ENCODE results near the gene NACA2. TPM values are rescaled to one million over a fixed set of nuclear protein-coding genes. Genes with fewer than 3 reads are reported as not detected.
A peak's percentile ranks its signal among the peaks of the same experiment; 100 is the strongest.
"Not testable (repeated sequence)": the region's sequence is repeated elsewhere in the genome, so short reads cannot be mapped to it uniquely, and the experiment has no call there.

NACA2 gene
- total RNA-seq, 1 experiment from 2014 or later, result not detected

DNA sequence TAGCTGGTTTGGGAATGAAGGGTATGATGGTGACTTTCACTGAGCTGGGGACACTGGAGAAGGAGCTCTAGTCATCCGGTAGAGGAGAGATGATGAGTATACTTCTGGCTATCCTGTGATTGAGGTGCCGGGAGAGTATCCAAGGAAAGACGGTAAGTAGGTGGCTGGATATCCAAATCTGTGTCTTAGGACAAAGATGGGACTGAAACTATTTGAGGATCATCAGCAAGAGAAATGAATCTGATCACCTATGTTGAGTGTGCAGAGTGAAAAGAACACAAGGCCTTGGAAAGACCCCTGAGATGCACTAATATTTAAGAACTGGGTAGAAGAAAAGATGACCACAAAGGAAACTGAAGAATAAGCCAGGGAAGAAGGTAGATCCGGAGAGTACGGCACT, 1.0 kb downstream of the NACA2 start:
- DNase-seq, result no peak
- H3K27me3 ChIP-seq (ENCODE audit: control insufficient read depth, insufficient read depth, low read length), result no peaks in the 10 kb centered on the region
- no peak overlapping the region for H3K4me3 ChIP-seq (ENCODE audit: insufficient read depth, low read depth, low read length)
- no peaks in the 10 kb centered on the region for H3K36me3 ChIP-seq (replicated peaks; ENCODE audit: control insufficient read depth, insufficient read depth, low read length)

DNA sequence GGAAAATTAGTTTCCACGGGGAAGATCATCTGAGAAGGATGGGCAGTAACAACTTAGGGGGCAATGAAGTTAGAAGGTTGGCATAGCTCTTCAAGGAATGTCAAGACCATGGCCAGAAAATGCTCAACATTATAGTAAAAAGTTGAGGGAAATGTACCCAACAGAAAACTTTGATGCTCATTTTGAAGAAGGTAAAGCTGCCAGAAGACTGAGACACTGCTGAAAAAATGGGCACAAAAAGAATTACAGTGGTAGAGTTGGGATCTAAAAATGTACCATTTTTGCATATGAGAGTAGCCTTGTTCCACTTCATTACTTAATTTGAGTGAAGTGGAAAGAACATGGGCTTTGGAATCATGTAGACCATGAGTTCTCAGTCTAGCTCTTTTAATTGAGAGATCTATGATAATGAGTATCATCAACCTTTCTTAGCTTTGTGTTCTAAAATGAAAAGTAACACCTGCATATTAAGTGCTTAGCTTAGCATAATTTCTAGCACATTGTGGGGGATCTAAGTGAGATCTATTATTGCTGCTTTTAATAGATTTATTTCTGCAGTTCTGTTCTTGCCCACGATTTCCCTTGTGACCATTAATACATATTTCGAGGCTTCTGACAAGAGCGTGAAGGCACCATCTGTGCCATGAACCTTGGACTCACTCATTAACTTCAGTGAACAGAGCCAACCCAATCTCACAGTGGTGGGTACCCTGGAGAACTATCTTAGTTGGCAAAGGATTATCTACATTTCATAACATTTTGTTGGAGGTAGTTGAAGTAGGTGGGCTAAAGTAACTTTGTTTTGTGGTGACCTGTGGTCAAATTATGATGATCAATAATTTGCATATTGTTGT, 3.0 kb downstream of the NACA2 start:
- H3K27me3 ChIP-seq (ENCODE audit: control insufficient read depth, insufficient read depth, low read length), result no peaks in the 10 kb centered on the region
- DNase-seq, result no peak
- H3K4me3 ChIP-seq (ENCODE audit: insufficient read depth, low read depth, low read length), result no peak overlapping the region

GRCh38 chr17:61587242-61587641, 3.8 kb downstream of the NACA2 start:
- no peak overlapping the region for H3K4me3 ChIP-seq (ENCODE audit: insufficient read depth, low read depth, low read length)
- no peaks in the 10 kb centered on the region for H3K27me3 ChIP-seq (ENCODE audit: control insufficient read depth, insufficient read depth, low read length)
- no peak for DNase-seq
- H3K36me3 ChIP-seq (replicated peaks; ENCODE audit: control insufficient read depth, insufficient read depth, low read length), result no peaks in the 10 kb centered on the region

More for the DNA sequence above, 3.0 kb downstream of the NACA2 start:
- no peaks in the 10 kb centered on the region for H3K36me3 ChIP-seq (replicated peaks; ENCODE audit: control insufficient read depth, insufficient read depth, low read length)

DNA sequence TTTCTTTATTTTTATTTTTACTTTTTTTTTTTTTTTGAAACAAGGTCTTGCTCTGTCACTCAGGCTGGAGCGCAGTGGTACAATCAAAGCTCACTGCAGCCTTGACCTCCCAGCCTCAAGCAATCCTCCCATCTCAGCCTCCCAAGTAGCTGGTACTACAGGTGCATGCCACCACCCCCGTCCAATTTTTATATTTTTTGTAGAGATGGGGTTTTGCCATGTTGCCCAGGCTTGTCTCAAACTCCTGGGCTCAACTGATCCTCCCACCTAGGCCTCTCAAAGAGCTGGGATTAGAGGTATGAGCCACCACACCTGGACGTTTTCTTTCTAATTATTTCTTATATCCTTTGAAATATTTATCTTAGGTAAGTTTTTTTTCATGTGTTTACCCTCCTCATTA, 4.4 kb downstream of the NACA2 start:
- not testable (repeated sequence) for H3K4me3 ChIP-seq (ENCODE audit: insufficient read depth, low read depth, low read length); H3K36me3 ChIP-seq (replicated peaks; ENCODE audit: control insufficient read depth, insufficient read depth, low read length); DNase-seq; H3K27me3 ChIP-seq (ENCODE audit: control insufficient read depth, insufficient read depth, low read length)

- DNase-seq, result no peak
- Histone ChIP-seq H3K36me3 (replicated peaks; ENCODE audit: control insufficient read depth, insufficient read depth, low read length) (no peaks in the 10 kb centered on the region), H3K4me3 (ENCODE audit: insufficient read depth, low read depth, low read length) (no peak overlapping the region), H3K27me3 (ENCODE audit: control insufficient read depth, insufficient read depth, low read length) (no peaks in the 10 kb centered on the region)
Observed at GRCh38 chr17:61586031-61586566, 4.9 kb downstream of the NACA2 start.

- H3K27me3 ChIP-seq (ENCODE audit: control insufficient read depth, insufficient read depth, low read length), result no peaks in the 10 kb centered on the region
- no peak for DNase-seq
- no peak overlapping the region for H3K4me3 ChIP-seq (ENCODE audit: insufficient read depth, low read depth, low read length)
- H3K36me3 ChIP-seq (replicated peaks; ENCODE audit: control insufficient read depth, insufficient read depth, low read length), result no peaks in the 10 kb centered on the region
Observed at GRCh38 chr17:61584866-61585265, 6.2 kb downstream of the NACA2 start.

DNA sequence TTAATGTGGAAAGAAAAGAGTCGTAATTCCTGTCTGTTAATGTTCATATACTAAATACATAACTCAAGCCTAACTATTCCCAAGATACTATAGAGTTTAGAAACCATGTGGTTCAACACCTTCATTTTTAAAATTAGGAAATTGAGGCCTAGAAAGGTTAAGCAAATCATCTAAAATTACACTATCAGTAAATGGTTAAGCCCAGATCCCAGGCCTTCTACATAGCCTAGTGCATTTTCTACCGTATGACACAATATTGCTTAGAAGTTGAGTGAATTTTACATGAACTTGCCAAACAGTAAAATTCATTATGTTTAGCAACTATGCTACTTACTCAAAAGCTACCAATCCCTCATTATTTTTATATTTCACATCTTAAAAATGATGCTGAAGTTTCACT, 6.8 kb downstream of the NACA2 start:
- no peak for DNase-seq
- Histone ChIP-seq H3K36me3 (replicated peaks; ENCODE audit: control insufficient read depth, insufficient read depth, low read length) (no peaks in the 10 kb centered on the region), H3K27me3 (ENCODE audit: control insufficient read depth, insufficient read depth, low read length) (no peaks in the 10 kb centered on the region)

DNA sequence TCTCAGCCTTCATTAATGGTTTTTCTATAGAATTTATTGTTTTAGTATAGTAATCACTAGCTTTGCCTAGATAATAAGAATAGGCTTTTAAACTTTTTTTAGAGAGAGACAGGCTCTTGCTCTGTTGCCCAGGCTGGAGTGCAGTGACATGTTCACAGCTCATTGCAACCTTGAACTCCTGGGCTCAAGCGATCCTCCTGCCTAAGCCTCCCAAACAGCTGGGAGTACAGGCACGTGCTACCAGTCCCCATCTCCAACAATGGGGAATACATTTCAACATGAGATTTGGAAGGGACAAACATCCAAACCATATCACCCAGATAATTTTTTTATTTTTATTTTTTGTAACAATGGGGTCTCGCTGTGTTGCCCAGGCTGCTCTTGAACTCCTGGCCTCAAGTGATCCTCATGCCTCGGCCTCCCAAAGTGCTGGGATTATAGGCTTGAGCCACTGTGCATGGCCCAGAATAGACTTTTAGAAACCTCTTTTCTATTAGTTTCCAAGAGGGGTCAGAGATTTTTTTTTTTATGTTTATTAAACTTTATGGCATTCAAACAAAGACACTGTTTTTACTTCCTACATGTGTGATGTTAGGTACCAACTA, 7.3 kb downstream of the NACA2 start:
- no peak for DNase-seq
- Histone ChIP-seq H3K27me3 (ENCODE audit: control insufficient read depth, insufficient read depth, low read length) (no peaks in the 10 kb centered on the region), H3K36me3 (replicated peaks; ENCODE audit: control insufficient read depth, insufficient read depth, low read length) (no peaks in the 10 kb centered on the region), H3K4me3 (ENCODE audit: insufficient read depth, low read depth, low read length) (no peak overlapping the region)

More for the DNA sequence above, 6.8 kb downstream of the NACA2 start:
- no peak overlapping the region for H3K4me3 ChIP-seq (ENCODE audit: insufficient read depth, low read depth, low read length)

DNA sequence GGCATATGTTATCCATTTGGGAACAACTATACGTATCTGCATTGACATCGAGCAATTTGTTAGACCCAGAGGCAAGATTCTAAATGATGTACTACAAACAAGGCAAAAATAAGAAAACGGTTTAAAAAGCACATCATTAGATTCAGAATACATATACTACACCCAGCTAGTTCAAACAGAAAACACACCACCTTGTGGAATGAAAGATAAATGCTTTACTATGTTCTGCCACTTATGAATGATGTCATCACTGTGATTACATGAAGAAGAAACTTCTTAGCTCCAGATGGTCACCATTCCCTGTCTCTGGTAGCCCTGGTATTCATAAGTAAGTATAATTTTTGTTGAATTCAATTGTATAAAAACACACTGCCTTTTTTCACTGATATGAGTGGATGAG, 7.8 kb downstream of the NACA2 start:
- H3K36me3 ChIP-seq (replicated peaks; ENCODE audit: control insufficient read depth, insufficient read depth, low read length), result no peaks in the 10 kb centered on the region
- no peaks in the 10 kb centered on the region for H3K27me3 ChIP-seq (ENCODE audit: control insufficient read depth, insufficient read depth, low read length)
- DNase-seq, result no peak
- no peak overlapping the region for H3K4me3 ChIP-seq (ENCODE audit: insufficient read depth, low read depth, low read length)

DNA sequence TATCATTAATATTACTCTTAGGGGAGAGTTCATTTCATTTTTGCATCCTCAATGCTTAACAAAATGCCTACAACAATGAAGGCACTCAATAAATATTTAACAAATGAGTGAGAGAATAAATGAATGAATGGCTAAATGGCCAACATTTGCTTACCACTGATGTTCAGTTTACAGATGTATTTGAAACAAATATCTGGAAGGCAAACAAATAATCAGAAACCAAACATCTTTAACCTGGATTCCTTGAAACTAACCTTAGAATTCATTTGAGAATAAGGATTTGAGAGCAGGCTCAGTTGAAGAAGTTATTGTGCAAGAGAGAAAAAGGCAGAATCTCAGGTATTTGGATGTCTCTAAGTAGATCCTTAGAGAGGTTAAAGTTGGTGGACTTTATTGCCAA, 8.4 kb downstream of the NACA2 start:
- no peak overlapping the region for H3K4me3 ChIP-seq (ENCODE audit: insufficient read depth, low read depth, low read length)
- no peak for DNase-seq
- H3K27me3 ChIP-seq (ENCODE audit: control insufficient read depth, insufficient read depth, low read length), result no peaks in the 10 kb centered on the region
- H3K36me3 ChIP-seq (replicated peaks; ENCODE audit: control insufficient read depth, insufficient read depth, low read length), result no peaks in the 10 kb centered on the region

DNA sequence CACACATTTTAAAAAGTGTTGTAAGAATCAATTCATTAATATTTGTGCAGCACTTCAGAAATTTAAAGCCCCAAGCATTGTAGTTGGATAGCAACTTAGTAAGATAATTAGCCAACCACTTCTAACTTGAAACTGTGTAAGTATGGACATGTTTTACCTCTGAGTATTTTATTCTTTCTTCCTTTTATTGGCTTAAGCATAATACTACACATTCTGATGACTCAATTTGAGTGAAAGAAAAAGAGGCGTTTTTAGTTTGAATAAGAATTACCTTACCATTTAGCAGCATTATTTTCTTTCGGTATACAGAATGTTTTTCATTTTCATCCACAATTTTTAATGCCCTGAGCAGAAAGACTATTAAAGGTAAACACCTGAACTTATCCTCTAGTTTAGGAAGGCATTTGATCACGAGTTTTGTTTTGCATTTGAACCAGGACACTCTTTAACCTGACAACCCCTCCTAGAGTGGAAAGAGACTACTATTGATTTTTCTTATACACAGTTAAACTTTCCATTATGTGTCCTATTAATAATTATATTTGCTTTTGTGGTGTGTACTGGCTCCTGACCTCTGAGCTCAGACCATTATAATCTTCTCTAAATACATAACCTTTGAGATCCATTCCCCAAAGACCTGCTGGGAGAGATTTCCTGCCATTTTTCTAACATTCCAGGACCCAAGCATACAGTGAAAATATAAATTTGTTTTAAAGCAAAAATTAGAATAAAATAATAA, 9.2 kb downstream of the NACA2 start:
- Histone ChIP-seq H3K36me3 (replicated peaks; ENCODE audit: control insufficient read depth, insufficient read depth, low read length) (no peaks in the 10 kb centered on the region), H3K4me3 (ENCODE audit: insufficient read depth, low read depth, low read length) (no peak overlapping the region), H3K27me3 (ENCODE audit: control insufficient read depth, insufficient read depth, low read length) (no peaks in the 10 kb centered on the region)
- DNase-seq, result no peak

DNA sequence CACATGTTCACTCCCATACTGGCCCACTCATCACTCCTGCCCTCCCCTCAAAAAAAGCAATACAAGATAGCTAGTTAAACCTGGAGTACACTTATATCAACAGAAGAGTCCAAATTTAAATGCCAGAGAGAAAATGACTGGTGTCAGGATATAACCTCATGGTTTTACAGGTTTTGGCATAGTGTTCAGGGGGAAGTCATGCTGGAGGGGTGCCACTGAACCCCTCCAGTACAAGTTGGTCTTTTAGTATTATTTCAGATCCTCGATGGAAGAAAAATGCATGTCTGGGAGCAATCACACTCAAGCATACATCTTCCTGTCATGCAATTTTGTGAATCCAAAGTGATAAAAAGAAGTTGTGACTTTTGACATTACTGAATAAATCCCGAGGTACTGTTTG, 10.5 kb downstream of the NACA2 start:
- Histone ChIP-seq H3K36me3 (replicated peaks; ENCODE audit: control insufficient read depth, insufficient read depth, low read length) (no peaks in the 10 kb centered on the region), H3K4me3 (ENCODE audit: insufficient read depth, low read depth, low read length) (no peak overlapping the region), H3K27me3 (ENCODE audit: control insufficient read depth, insufficient read depth, low read length) (no peaks in the 10 kb centered on the region)
- DNase-seq, result no peak

GRCh38 chr17:61579961-61580360, 11.1 kb downstream of the NACA2 start:
- Histone ChIP-seq H3K4me3 (ENCODE audit: insufficient read depth, low read depth, low read length) (no peak overlapping the region), H3K27me3 (ENCODE audit: control insufficient read depth, insufficient read depth, low read length) (no peaks in the 10 kb centered on the region), H3K36me3 (replicated peaks; ENCODE audit: control insufficient read depth, insufficient read depth, low read length) (no peaks in the 10 kb centered on the region)
- DNase-seq, result peak; percentile 25

DNA sequence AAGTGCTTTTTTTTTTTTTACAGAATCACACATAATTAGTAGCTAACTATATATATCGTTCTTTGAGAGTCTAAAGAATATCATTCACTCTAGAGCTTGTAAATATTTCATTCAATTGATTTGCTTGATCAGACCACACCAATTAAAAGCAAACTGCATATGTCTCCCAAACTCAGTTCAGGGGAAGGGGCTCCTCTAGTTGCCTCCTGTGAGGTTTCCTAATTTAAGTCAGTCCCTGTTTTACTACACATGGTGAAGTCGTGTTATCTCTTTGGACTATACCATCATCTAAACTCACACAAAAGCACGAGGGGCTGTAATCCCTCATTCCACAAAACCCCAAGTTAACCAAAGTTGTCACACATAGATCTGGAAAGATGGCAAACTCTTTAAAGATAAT, 11.7 kb downstream of the NACA2 start:
- H3K36me3 ChIP-seq (replicated peaks; ENCODE audit: control insufficient read depth, insufficient read depth, low read length), result no peaks in the 10 kb centered on the region
- DNase-seq, result no peak
- no peak overlapping the region for H3K4me3 ChIP-seq (ENCODE audit: insufficient read depth, low read depth, low read length)
- no peaks in the 10 kb centered on the region for H3K27me3 ChIP-seq (ENCODE audit: control insufficient read depth, insufficient read depth, low read length)

DNA sequence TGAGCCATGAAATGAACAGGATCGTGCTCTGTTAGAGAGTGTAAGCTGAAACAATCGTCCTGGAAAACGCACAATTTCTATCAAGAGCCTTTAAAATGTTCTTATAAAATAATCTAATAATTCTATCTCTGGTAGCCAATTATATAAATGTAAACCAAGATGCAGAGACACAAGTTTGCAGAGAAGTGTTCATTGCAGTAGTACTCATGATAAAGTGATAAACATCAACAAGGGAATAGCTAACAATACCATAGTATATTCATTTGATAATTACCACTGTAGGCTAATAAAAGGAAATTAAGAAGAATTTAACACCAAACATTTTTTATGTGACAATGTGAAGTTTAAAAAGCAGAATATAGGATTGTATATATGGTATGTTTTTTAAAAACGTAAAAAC, 12.4 kb downstream of the NACA2 start:
- no peaks in the 10 kb centered on the region for H3K27me3 ChIP-seq (ENCODE audit: control insufficient read depth, insufficient read depth, low read length)
- H3K4me3 ChIP-seq (ENCODE audit: insufficient read depth, low read depth, low read length), result no peak overlapping the region
- no peak for DNase-seq
- H3K36me3 ChIP-seq (replicated peaks; ENCODE audit: control insufficient read depth, insufficient read depth, low read length), result no peaks in the 10 kb centered on the region

Data from H7 (cell line).